Measurements from ENCODE around the gene BDNF.

DNA sequence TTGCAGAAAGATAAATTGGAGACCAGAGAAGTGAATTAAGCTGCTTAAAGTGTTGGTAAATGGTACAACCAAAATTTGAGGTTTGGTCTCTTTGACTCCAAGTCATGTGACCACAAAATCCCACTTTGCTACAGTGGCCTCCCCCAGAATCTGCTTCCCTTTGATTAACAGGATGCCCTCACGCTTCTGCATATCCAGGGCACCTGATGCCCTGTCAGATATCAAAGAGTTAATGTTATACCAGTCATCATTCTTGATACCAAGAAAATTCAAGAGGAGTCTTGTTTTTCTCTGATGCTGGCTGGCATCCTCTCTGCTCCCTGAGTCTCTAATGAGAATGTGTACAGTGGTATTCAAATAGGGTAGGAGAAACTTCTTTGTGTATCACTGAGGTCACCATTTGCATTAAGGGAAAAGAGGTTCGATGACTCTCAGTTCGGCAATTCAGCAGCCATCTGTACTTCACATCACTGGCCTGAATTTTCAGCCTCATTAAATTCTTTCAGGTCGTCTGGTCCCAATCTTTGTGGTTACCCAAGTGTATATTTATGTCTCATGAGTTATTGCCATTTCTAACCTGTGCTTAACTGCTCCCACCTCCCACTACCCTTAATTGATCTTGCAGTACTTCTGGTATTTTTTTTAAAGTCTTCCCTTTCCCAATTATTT, 73.9 kb downstream of the BDNF start:
- TF ChIP-seq, protein P1, sequence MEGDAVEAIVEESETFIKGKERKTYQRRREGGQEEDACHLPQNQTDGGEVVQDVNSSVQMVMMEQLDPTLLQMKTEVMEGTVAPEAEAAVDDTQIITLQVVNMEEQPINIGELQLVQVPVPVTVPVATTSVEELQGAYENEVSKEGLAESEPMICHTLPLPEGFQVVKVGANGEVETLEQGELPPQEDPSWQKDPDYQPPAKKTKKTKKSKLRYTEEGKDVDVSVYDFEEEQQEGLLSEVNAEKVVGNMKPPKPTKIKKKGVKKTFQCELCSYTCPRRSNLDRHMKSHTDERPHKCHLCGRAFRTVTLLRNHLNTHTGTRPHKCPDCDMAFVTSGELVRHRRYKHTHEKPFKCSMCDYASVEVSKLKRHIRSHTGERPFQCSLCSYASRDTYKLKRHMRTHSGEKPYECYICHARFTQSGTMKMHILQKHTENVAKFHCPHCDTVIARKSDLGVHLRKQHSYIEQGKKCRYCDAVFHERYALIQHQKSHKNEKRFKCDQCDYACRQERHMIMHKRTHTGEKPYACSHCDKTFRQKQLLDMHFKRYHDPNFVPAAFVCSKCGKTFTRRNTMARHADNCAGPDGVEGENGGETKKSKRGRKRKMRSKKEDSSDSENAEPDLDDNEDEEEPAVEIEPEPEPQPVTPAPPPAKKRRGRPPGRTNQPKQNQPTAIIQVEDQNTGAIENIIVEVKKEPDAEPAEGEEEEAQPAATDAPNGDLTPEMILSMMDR (optimal IDR thresholded peaks at IDR 0.05 in 1 of 3, IDR thresholded peaks at IDR 0.05 in 1 of 3, conservative IDR thresholded peaks at IDR 0.05 in 1 of 3; ENCODE audit: extremely low read depth in 1 of 3, insufficient read depth in 2 of 3, low read length in 3 of 3), result no peak
- TF ChIP-seq EZH2 (IDR thresholded peaks at IDR 0.05; ENCODE audit: low read length), result no peak
